Astrocyte of the cerebellum (primary cell): ENCODE results near the gene QRICH1.
A peak's percentile ranks its signal among the peaks of the same experiment; 100 is the strongest.

Experiments used
- DNase-seq: peaks from one replicate; pipeline ENCODE4 v3.0.0-alpha.2; 2011; ENCODE audit warnings: low read depth
- H3K4me3 ChIP-seq: 2 replicates; pipeline ENCODE4 v1.5.1; 2011; ENCODE audit warnings: mild to moderate bottlenecking, low read depth, low read length, moderate library complexity
- in situ Hi-C: cut with HindIII; loops from 2 replicates; pipeline ENCODE4 v1.10.0; 2017; ENCODE audit warnings: low sequenced_read_pairs
- TF ChIP-seq, protein P1 (sequence below): IDR thresholded peaks from 2 replicates; pipeline ENCODE4 v1.5.1; 2012; ENCODE audit warnings: low read length, low read depth, moderate library complexity, mild to moderate bottlenecking; ENCODE audit errors: missing control alignments

QRICH1 gene

DNA sequence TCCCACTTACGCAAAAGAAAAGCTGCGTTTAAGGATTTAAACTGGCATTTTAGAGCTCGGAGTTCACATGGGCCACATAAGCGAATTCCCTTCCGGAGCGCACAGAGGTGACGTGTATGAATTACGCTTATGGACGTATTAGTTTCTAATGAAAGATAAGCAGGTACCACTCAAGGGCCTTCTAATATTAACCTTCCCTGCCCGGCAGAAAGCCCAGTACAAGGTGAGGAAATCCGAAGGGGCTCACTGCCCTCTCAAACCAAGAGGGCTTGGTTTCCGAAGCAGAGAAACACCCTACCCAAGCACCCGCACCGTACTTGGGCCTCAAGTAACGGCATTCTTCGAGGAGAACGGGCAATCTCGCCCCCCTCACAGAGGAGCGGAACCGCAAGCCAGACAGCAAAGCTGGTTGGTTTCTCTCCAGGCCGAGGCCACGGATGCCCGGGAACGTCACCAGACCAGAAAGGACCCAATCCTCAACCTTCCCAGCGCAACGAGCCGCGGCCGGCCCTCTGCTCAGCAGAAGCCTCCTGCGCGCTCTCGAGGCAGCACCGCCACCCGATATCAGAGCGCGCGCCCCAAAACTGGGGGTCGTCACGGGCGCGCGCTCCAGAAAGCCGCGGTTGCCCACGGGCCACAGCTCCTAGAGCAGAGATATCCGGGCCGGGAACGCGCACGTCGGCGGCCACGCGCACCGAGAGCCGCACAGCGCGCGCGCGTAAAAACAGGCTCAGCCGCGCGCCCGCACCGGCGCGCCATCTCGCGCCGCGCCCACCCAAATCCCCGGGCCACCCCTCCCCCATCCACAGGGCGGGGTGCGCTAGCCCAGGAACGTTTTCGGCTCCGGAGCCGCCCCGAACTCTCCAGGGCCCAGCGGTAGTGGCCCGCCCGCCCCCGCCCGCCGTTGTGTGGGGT is 676 bp downstream of the QRICH1 start:
- DNase-seq = peak; percentile 52
- H3K4me3 ChIP-seq = peak overlapping the region; percentile 75
- in situ Hi-C loops = no loop called here
- TF ChIP-seq, protein P1, sequence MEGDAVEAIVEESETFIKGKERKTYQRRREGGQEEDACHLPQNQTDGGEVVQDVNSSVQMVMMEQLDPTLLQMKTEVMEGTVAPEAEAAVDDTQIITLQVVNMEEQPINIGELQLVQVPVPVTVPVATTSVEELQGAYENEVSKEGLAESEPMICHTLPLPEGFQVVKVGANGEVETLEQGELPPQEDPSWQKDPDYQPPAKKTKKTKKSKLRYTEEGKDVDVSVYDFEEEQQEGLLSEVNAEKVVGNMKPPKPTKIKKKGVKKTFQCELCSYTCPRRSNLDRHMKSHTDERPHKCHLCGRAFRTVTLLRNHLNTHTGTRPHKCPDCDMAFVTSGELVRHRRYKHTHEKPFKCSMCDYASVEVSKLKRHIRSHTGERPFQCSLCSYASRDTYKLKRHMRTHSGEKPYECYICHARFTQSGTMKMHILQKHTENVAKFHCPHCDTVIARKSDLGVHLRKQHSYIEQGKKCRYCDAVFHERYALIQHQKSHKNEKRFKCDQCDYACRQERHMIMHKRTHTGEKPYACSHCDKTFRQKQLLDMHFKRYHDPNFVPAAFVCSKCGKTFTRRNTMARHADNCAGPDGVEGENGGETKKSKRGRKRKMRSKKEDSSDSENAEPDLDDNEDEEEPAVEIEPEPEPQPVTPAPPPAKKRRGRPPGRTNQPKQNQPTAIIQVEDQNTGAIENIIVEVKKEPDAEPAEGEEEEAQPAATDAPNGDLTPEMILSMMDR = no peak

DNA sequence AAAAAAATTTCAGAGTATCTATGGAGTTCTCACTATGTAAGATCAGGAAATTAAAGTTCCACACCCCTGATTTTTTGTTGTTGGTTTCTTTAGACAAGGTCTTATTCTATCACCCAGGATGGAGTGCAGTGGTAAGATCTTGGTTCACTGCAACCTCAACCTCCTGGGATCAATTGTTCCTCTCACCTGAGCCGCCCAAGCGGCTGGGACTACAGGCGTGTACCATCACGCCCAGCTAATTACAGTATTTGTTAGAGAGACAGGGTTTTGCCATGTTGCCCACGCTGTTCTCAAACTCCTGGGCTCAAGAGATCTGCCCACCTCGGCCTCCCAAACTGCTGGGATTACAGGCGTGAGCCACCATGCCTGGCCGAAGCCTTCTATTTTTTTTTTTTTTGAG is 12.4 kb downstream of the QRICH1 start:
- TF ChIP-seq, protein P1 = no peak
- in situ Hi-C loops = no loop called here
- no peak overlapping the region for H3K4me3 ChIP-seq
- no peak for DNase-seq

DNA sequence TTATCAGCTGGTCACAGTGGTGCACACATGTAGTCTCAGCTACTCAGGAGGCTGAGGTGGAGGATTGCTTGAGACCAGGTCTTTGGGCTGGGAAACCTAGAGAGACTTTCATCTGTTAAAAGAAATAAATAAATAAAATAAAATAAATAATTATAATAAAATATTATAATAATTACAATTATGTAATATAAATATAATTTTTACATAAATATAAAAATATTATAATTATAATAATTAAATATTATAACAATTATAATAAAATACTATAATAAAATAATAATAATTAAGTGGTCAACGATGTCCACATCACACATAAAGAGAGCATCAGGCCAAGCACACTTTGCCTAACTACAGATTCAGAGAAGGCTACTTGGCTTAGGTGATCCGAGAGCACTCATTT is 14.6 kb downstream of the QRICH1 start:
- H3K4me3 ChIP-seq = no peak overlapping the region
- TF ChIP-seq, protein P1 = no peak
- in situ Hi-C loops = no loop called here
- DNase-seq = no peak

- in situ Hi-C loops = no loop called here
- DNase-seq = no peak
- H3K4me3 ChIP-seq = no peak overlapping the region
- TF ChIP-seq, protein P1 = no peak
Observed at GRCh38 chr3:49076646-49077045, 17.2 kb downstream of the QRICH1 start.

GRCh38 chr3:49076116-49076515 is 17.8 kb downstream of the QRICH1 start:
- TF ChIP-seq, protein P1 = no peak
- no peak overlapping the region for H3K4me3 ChIP-seq
- DNase-seq = no peak
- in situ Hi-C loops = no loop called here

DNA sequence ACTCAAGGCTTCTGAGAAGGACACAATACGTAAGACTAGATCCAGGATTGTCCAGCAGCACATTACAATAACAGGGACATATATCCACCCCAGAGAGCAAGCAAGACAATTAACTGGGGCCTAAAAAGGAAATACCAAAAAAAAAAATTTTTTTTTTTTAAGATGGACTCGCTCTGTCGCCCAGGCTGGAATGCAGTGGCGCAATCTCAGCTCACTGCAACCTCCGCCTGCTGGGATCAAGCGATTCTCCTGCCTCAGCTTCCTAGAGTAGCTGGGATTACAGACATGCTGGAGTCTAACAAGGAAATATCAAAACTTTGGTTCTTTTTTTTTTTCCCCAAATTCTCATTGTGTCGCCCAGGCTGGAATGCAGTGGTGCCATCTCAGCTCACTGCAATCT is 35.9 kb downstream of the QRICH1 start:
- TF ChIP-seq, protein P1 = no peak
- in situ Hi-C loops = no loop called here
- no peak for DNase-seq
- no peak overlapping the region for H3K4me3 ChIP-seq
